GM18517 (cell line): ENCODE results near the gene NHEJ1.

ENCODE experiments used
- ATAC-seq: cut with Tn5 transposase; IDR thresholded peaks from one replicate; pipeline ENCODE4 v1.9.1; 2021; ENCODE audit warnings: mild to moderate bottlenecking, moderate library complexity; ENCODE audit not compliant: unreplicated experiment

NHEJ1 gene

DNA sequence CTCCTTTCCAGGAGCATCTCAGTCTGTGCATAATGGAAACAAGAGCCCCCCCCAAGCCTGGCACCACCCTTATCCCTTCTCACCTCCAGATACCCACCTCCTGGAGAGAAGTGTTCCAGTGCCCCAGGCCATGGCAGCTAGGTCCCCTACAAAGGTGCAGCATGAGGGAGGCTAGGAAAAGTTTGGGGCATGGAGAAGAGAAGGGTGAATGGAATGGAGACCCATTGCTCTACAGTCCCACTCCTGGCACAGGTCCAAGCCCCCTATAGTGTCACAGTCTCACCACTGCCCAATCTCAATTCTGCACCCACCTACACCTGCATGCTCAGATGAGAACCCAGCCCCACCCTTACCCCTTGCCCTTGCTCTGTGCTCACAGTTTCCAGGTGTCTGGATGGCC is 8.3 kb upstream of the NHEJ1 start:
- ATAC-seq: no peak

DNA sequence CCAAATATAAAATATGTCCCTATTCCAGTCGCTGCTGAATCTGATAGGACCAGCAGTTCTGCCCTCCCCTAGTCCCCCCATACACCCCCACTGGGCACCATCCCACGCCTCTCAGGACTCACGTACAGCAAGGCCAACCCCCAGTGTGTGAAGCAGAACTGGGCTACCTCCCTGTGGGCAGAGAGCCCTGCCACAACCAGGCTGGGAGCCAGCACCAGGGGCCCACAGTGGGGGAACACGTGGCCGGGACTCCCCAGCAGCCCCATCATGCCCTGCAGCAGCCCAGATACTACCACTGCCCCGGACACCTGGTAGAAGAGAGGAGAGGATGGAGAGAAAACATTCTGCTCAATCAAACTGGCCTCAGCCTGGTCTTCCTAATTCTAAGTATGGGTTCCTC is 7.9 kb upstream of the NHEJ1 start:
- ATAC-seq: no peak

GRCh38 chr2:219167997-219168396 is 7.4 kb upstream of the NHEJ1 start:
- no peak for ATAC-seq

DNA sequence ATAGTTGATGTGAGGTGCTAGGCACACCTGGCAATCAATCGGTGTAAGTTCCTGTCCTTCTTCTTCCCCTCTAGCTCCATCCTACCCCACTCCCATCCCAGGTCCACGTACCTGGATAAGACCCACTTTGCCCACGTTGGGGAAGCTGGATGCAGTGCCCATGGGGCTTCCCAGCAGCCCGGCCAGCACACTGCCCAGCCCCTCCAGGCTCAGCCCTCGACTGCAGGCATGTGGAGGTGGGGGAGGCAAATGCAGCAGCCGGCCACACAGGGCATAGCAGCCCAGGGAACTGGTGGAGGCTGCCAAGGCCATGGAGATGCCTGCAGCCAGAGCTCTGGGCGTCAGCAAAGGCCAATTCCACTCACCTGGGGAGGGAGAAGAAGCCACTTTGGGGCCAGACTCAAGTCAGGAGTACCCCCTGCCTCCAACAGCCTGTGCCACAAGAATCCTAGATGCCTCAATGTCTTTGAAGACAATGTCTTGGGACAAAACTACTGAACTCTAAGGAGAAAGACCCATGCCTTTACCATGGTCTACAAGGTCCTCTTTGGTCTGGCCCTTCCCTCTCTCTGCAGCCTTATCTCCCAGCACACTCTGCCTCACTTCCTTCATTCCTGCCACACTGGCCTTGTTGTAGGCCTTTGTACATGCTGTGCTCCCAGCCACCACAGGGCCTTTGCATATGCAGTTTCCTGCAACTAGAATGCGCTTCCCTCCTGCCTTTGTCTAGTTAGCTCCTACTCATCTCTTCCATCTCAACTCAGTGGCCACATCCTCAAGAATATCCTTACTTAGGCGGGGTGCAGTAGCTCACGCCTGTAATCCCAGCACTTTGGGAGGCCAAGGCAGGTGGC is 4.7 kb upstream of the NHEJ1 start:
- no peak for ATAC-seq

GRCh38 chr2:219163156-219163555 is 2.5 kb upstream of the NHEJ1 start:
- no peak for ATAC-seq

- ATAC-seq: no peak
Observed at GRCh38 chr2:219161097-219161496, 482 bp upstream of the NHEJ1 start.

- peak; percentile 2 for ATAC-seq
Observed at GRCh38 chr2:219159771-219160185, 837 bp downstream of the NHEJ1 start.

- no peak for ATAC-seq
Observed at GRCh38 chr2:219158586-219158985, 2.0 kb downstream of the NHEJ1 start.

- no peak for ATAC-seq
Observed at GRCh38 chr2:219158025-219158424, 2.6 kb downstream of the NHEJ1 start.

- ATAC-seq: no peak
Observed at GRCh38 chr2:219157396-219157795, 3.2 kb downstream of the NHEJ1 start.

GRCh38 chr2:219155054-219155644 is 5.5 kb downstream of the NHEJ1 start:
- ATAC-seq: no peak

GRCh38 chr2:219149667-219150066 is 10.9 kb downstream of the NHEJ1 start:
- no peak for ATAC-seq

GRCh38 chr2:219142329-219142728 is 18.3 kb downstream of the NHEJ1 start:
- ATAC-seq: no peak

GRCh38 chr2:219140722-219141121 is 19.9 kb downstream of the NHEJ1 start:
- ATAC-seq: no peak

GRCh38 chr2:219133976-219134375 is 26.6 kb downstream of the NHEJ1 start:
- no peak for ATAC-seq

GRCh38 chr2:219131744-219132143 is 28.9 kb downstream of the NHEJ1 start:
- no peak for ATAC-seq

DNA sequence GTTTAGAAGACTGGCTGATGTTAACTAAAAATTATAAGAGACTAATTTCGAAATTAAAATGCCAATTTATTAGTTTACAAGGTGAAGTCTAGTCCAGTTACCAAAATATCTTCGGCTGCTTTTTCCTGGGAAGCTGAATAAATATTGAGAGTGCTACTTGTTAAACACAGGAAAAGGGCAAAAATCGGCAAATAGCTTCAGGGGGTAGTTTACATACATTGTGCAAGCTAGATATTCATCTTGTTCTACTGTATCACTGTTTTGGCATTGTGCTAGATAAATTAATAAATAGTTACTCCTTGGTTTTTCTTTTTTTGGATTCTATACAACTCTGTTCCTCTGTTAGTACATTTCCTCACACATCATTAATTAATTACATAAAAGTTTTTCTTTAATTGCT is 29.3 kb downstream of the NHEJ1 start:
- ATAC-seq: no peak

DNA sequence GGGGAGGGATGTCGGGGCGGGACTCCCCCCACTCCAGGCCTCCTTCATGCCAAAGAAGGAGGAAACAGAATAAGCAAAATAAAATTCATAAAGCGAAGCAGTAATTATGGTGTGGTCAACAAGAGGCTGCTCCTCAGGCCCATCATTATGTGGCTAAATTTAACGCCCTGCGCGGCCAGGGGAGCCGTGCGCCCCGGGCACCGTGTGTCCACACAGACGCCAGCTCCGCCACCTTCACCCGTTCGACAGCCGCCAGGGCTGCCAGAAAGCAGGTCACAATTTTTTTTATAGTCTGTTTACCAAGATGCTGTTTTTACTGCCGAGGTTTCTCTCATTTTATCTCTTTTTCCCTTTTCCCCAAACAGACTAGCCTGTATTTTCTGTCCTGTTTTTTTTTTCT is 31.0 kb downstream of the NHEJ1 start:
- no peak for ATAC-seq

DNA sequence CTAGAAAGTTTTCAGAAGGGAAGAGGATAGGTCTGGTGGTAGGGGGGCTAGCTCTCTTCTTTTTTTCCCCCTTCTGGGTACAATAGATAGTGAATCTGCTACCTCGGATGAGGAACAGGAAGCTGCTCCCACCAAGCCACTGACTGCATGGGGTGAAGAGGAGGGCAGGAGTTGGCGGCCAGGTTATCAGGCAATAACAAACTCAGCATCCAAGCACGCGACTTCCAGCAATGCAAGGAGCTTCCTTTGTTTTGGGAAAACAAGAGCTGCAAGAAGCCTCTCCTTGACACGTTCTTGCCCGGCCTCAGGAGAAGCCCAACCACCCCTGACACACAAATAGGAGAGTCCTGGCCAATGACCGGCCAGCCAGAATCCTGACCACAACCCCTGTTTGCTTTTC is 32.2 kb downstream of the NHEJ1 start:
- no peak for ATAC-seq

DNA sequence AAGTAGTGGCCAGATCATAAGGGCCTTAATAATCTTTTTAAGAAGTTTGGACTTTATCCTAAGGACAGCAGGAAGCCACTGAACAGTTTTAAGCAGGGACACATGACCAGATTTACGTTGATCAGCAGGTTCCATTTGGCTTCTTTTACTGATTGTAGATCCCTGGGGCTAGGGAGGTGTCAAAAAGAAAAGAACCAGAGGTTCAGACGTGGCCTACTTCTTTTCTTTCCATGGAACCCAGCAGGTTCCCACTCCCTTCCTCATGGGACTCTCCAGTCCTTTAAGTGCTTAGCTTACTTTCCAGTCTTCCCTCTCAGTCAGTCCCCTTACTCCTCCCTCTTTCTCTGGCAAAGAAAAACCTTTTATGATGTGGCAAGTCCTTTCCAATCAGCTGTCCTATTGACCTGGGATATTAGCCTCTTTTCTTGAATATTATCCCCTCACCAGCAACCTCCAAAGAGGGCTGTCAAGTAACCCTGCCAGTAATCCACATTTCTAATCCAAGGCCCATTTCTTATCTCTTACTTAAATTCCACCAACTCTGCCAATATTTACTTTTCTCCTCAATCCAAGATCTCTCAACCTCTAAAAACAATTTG is 33.5 kb downstream of the NHEJ1 start:
- no peak for ATAC-seq

GRCh38 chr2:219126555-219126954 is 34.1 kb downstream of the NHEJ1 start:
- ATAC-seq: no peak

GRCh38 chr2:219125886-219126270 is 34.7 kb downstream of the NHEJ1 start:
- no peak for ATAC-seq
